SU-DHL-6 (cell line): Measurements from ENCODE around the gene POLN.

Experiments used
- H2AFZ ChIP-seq: fragments of 200-600 bp; sonication (generic); 2 replicates; pipeline ENCODE4 v1.6.1; 2014; ENCODE audit warnings: low read depth, mild to moderate bottlenecking, moderate library complexity, mixed read lengths, antibody characterized with exemption, low read length; ENCODE audit not compliant: severe bottlenecking
- H3F3A ChIP-seq: fragments of 200-600 bp; shearing (Covaris generic); 2 replicates; pipeline ENCODE4 v1.6.0; 2016; ENCODE audit warnings: antibody characterized with exemption, mild to moderate bottlenecking; ENCODE audit not compliant: insufficient read depth
- H3K27ac ChIP-seq: fragments of 200-600 bp; sonication (generic); 2 replicates; pipeline ENCODE4 v1.5.1; 2016; ENCODE audit warnings: low read depth, mild to moderate bottlenecking, low read length, moderate library complexity, mixed read lengths
- H3K27me3 ChIP-seq: fragments of 200-600 bp; sonication (generic), shearing (Covaris generic); 2 replicates; pipeline ENCODE4 v1.6.0; 2014; ENCODE audit warnings: mild to moderate bottlenecking, low read length
- H3K36me3 ChIP-seq: fragments of 200-600 bp; sonication (generic); 2 replicates; pipeline ENCODE4 v1.6.1; 2014; ENCODE audit warnings: mild to moderate bottlenecking, low read length, mixed read lengths
- H3K4me2 ChIP-seq: fragments of 300-600, 200-600 bp; shearing (Covaris generic), sonication (generic); 2 replicates; pipeline ENCODE4 v1.6.0; 2014; ENCODE audit warnings: low read length, low read depth, mild to moderate bottlenecking; ENCODE audit not compliant: poor library complexity, severe bottlenecking
- H3K4me3 ChIP-seq: fragments of 200-600 bp; sonication (generic); 2 replicates; pipeline ENCODE4 v1.5.1; 2014; ENCODE audit warnings: antibody characterized with exemption, low read length, mild to moderate bottlenecking, mixed read lengths; ENCODE audit not compliant: insufficient read depth, poor library complexity, severe bottlenecking
- H3K79me2 ChIP-seq: fragments of 200-600 bp; sonication (generic); 2 replicates; pipeline ENCODE4 v1.6.1; 2014; ENCODE audit warnings: mild to moderate bottlenecking, low read length, moderate library complexity; ENCODE audit not compliant: insufficient read depth
- H3K9ac ChIP-seq: fragments of 200-600 bp; sonication (generic); 2 replicates; pipeline ENCODE4 v1.7.0; 2014; ENCODE audit warnings: mild to moderate bottlenecking, low read length
- H3K9me2 ChIP-seq: fragments of 200-600 bp; sonication (generic); replicated peaks from 2 replicates; pipeline ENCODE4 v1.6.1; 2014; ENCODE audit warnings: low read length; ENCODE audit not compliant: insufficient read depth
- H3K9me3 ChIP-seq: fragments of 200-600 bp; sonication (generic); 2 replicates; pipeline ENCODE4 v1.6.1; 2014; ENCODE audit warnings: low read length, mixed read lengths; ENCODE audit not compliant: insufficient read depth
- H4K20me1 ChIP-seq: fragments of 200-600 bp; sonication (generic); 2 replicates; pipeline ENCODE4 v1.6.1; 2014; ENCODE audit warnings: low read depth, mild to moderate bottlenecking, antibody characterized with exemption, low read length, moderate library complexity, mixed read lengths
- CTCF ChIP-seq: fragments of 200-600 bp; sonication (generic); IDR thresholded peaks from one replicate; pipeline ENCODE4 v1.5.1; 2017; ENCODE audit warnings: antibody characterized with exemption, mild to moderate bottlenecking, low read length, moderate library complexity; ENCODE audit not compliant: insufficient read depth, poor library complexity, severe bottlenecking
- EZH2phosphoT487 ChIP-seq: fragments of 200-600 bp; sonication (generic), shearing (Covaris generic); conservative IDR thresholded peaks from 2 replicates; pipeline ENCODE4 v1.6.1; 2018; ENCODE audit warnings: mild to moderate bottlenecking, antibody characterized with exemption, low read length, moderate library complexity, mixed read lengths

POLN gene

GRCh38 chr4:2069986-2070385 lies 171.9 kb downstream of the POLN start:
- Histone ChIP-seq H3K36me3 (no peaks in the 10 kb centered on the region), H3K9ac (no peak overlapping the region), H3K27me3 (no peaks in the 10 kb centered on the region), H4K20me1 (no peaks in the 10 kb centered on the region; the same call in 1 of the 2 replicates), H3F3A (no peaks in the 10 kb centered on the region), H3K79me2 (no peaks in the 10 kb centered on the region), H3K4me3 (no peak overlapping the region), H3K4me2 (no peak overlapping the region), H3K27ac (no peak overlapping the region), H2AFZ (no peak overlapping the region), H3K9me3 (no peaks in the 10 kb centered on the region), H3K9me2 (no peaks in the 10 kb centered on the region)
- no peak for TF ChIP-seq EZH2phosphoT487
- TF ChIP-seq CTCF: no peak

GRCh38 chr4:2069161-2069971 lies 172.6 kb downstream of the POLN start:
- no peak overlapping the region for H3K27ac ChIP-seq
- H3F3A ChIP-seq: no peaks in the 10 kb centered on the region
- no peaks in the 10 kb centered on the region for H3K9me3 ChIP-seq
- no peak overlapping the region for H3K4me3 ChIP-seq
- no peak overlapping the region for H2AFZ ChIP-seq
- H3K79me2 ChIP-seq: no peaks in the 10 kb centered on the region
- no peaks in the 10 kb centered on the region for H3K36me3 ChIP-seq
- no peaks in the 10 kb centered on the region; the same call in 1 of the 2 replicates for H4K20me1 ChIP-seq
- H3K9ac ChIP-seq: no peak overlapping the region
- no peaks in the 10 kb centered on the region for H3K27me3 ChIP-seq
- TF ChIP-seq CTCF (no peak), EZH2phosphoT487 (no peak)
- no peak overlapping the region for H3K4me2 ChIP-seq
- no peaks in the 10 kb centered on the region for H3K9me2 ChIP-seq

GRCh38 chr4:2068566-2068965 lies 173.4 kb downstream of the POLN start:
- Histone ChIP-seq H3K27me3 (no peaks in the 10 kb centered on the region), H3K27ac (no peak overlapping the region), H3K4me2 (no peak overlapping the region), H3K9me2 (no peaks in the 10 kb centered on the region), H3K9ac (no peak overlapping the region), H3K36me3 (no peaks in the 10 kb centered on the region), H3K4me3 (no peak overlapping the region), H2AFZ (no peak overlapping the region), H3K79me2 (no peaks in the 10 kb centered on the region), H3F3A (no peaks in the 10 kb centered on the region), H3K9me3 (no peaks in the 10 kb centered on the region), H4K20me1 (no peaks in the 10 kb centered on the region; the same call in 1 of the 2 replicates)
- no peak for TF ChIP-seq CTCF
- TF ChIP-seq EZH2phosphoT487: no peak
